DOHH2 (cell line): Measurements from ENCODE around the gene KLHL9.

Source experiments
- H3F3A ChIP-seq: fragments of 200-600 bp; sonication (generic), shearing (Covaris generic); 2 replicates; pipeline ENCODE4 v1.6.0; 2016; ENCODE audit warnings: antibody characterized with exemption, mild to moderate bottlenecking; ENCODE audit not compliant: control insufficient read depth, insufficient read depth
- H3K27ac ChIP-seq: fragments of 200-600 bp; sonication (generic); 2 replicates; pipeline ENCODE4 v1.5.1; 2014; ENCODE audit warnings: low read depth, mild to moderate bottlenecking, low read length, moderate library complexity
- H3K27me3 ChIP-seq: fragments of 200-600 bp; sonication (generic); 2 replicates; pipeline ENCODE4 v1.6.1; 2014; ENCODE audit warnings: mild to moderate bottlenecking, low read length, mixed read lengths; ENCODE audit not compliant: control insufficient read depth
- H3K36me3 ChIP-seq: fragments of 200-600 bp; sonication (generic); 2 replicates; pipeline ENCODE4 v1.6.1; 2014; ENCODE audit warnings: mild to moderate bottlenecking, low read length, moderate library complexity, mixed read lengths; ENCODE audit not compliant: control insufficient read depth
- H3K4me1 ChIP-seq: fragments of 200-600 bp; sonication (generic); 2 replicates; pipeline ENCODE4 v1.6.1; 2014; ENCODE audit warnings: mild to moderate bottlenecking, low read length, mixed read lengths; ENCODE audit not compliant: control insufficient read depth
- H3K4me2 ChIP-seq: fragments of 200-600 bp; sonication (generic); 2 replicates; pipeline ENCODE4 v1.6.0; 2014; ENCODE audit warnings: mild to moderate bottlenecking, low read length, moderate library complexity
- H3K4me3 ChIP-seq: fragments of 200-600 bp; sonication (generic); 2 replicates; pipeline ENCODE4 v1.5.1; 2014; ENCODE audit warnings: mild to moderate bottlenecking, low read length, mixed read lengths
- H3K79me2 ChIP-seq: fragments of 200-600 bp; sonication (generic); 2 replicates; pipeline ENCODE4 v1.6.1; 2014; ENCODE audit warnings: mild to moderate bottlenecking, low read length, mixed read lengths; ENCODE audit not compliant: control insufficient read depth
- H3K9me2 ChIP-seq: fragments of 200-600 bp; sonication (generic); replicated peaks from 2 replicates; pipeline ENCODE4 v1.6.1; 2014; ENCODE audit warnings: mild to moderate bottlenecking, low read length, mixed read lengths; ENCODE audit not compliant: control insufficient read depth
- H3K9me3 ChIP-seq: fragments of 200-600 bp; sonication (generic); 2 replicates; pipeline ENCODE4 v1.6.1; 2014; ENCODE audit warnings: antibody characterized with exemption, low read length, mixed read lengths; ENCODE audit not compliant: control insufficient read depth, insufficient read depth
- H4K20me1 ChIP-seq: fragments of 200-600 bp; sonication (generic); 2 replicates; pipeline ENCODE4 v1.6.0; 2014; ENCODE audit warnings: low read depth, mild to moderate bottlenecking, antibody characterized with exemption, low read length, moderate library complexity; ENCODE audit not compliant: control insufficient read depth, insufficient read depth
- CTCF ChIP-seq: fragments of 200-600 bp; sonication (generic); IDR thresholded peaks from one replicate; pipeline ENCODE4 v1.5.1; 2014; ENCODE audit warnings: antibody characterized with exemption, mild to moderate bottlenecking, low read depth, low read length; ENCODE audit not compliant: poor library complexity, severe bottlenecking
- EZH2phosphoT487 ChIP-seq: fragments of 200-600 bp; sonication (generic); IDR thresholded peaks from 2 replicates; pipeline ENCODE4 v1.6.1; 2017; ENCODE audit warnings: borderline replicate concordance, mild to moderate bottlenecking, antibody characterized with exemption, low read length, moderate library complexity, mixed read lengths

Gene KLHL9

GRCh38 chr9:21316032-21316842, 19.0 kb downstream of the KLHL9 start:
- no peaks in the 10 kb centered on the region for H3F3A ChIP-seq
- H3K4me1 ChIP-seq: no peaks in the 10 kb centered on the region
- H3K27me3 ChIP-seq: peaks cover 8% of the 10 kb centered on the region; the same call in 1 of the 2 replicates
- no peaks in the 10 kb centered on the region for H3K79me2 ChIP-seq
- H3K4me2 ChIP-seq: no peak overlapping the region
- no peak overlapping the region for H3K4me3 ChIP-seq
- H3K9me2 ChIP-seq: no peaks in the 10 kb centered on the region
- H3K27ac ChIP-seq: no peak overlapping the region
- H3K36me3 ChIP-seq: no peaks in the 10 kb centered on the region
- no peaks in the 10 kb centered on the region for H4K20me1 ChIP-seq
- no peaks in the 10 kb centered on the region for H3K9me3 ChIP-seq
- TF ChIP-seq CTCF: no peak

DNA sequence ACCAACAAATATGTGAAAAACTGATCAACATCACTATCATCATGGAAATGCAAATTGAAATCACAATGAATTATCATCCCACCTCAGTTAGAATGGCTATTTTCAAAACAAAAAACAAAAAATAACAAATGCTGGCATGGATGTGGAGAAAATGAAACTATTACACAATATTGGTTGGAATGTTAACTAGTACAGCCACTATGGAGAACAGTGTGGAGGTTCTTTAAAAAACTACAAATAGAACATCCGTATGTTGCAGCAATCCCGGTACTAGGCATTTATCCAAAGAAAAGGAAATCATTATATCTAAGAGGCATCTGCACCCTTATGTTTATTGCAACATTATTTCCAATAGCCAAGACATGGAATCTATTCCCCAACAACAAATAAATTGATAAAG, 21.1 kb downstream of the KLHL9 start:
- Histone ChIP-seq H3K4me3 (no peak overlapping the region), H4K20me1 (no peaks in the 10 kb centered on the region), H3K27ac (no peak overlapping the region), H3K36me3 (no peaks in the 10 kb centered on the region), H3K9me3 (no peaks in the 10 kb centered on the region), H3K27me3 (peaks cover 8% of the 10 kb centered on the region; the same call in 1 of the 2 replicates), H3F3A (no peaks in the 10 kb centered on the region), H3K79me2 (no peaks in the 10 kb centered on the region), H3K9me2 (no peaks in the 10 kb centered on the region), H3K4me2 (no peak overlapping the region), H3K4me1 (no peaks in the 10 kb centered on the region)
- TF ChIP-seq CTCF (no peak), EZH2phosphoT487 (no peak)

DNA sequence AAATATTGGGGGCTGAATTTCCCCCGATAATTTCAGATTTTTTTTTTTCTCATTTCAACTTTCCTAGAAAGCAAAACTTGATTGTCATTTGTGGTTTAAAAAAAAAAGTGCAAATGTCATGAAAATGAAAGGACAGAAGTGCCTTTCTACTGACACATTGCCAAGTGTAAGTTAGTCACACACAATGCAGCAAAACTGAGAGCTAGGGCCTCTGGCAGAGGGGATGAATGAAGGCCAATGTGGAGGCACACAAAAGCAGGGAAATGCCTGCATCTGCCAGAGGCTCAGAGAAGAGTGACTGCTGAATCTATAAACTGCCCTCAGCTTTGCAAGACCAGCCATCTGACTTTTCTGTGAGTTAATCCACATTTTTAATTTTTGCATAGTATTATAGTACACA, 23.3 kb downstream of the KLHL9 start:
- Histone ChIP-seq H3K4me1 (no peaks in the 10 kb centered on the region), H3K9me2 (no peaks in the 10 kb centered on the region), H3K4me2 (no peak overlapping the region), H3K4me3 (no peak overlapping the region), H3K27me3 (peaks cover 4% of the 10 kb centered on the region; the same call in 1 of the 2 replicates), H3K27ac (no peak overlapping the region), H4K20me1 (no peaks in the 10 kb centered on the region), H3K36me3 (no peaks in the 10 kb centered on the region), H3K9me3 (no peaks in the 10 kb centered on the region), H3K79me2 (no peaks in the 10 kb centered on the region), H3F3A (no peaks in the 10 kb centered on the region)
- no peak for TF ChIP-seq EZH2phosphoT487
- no peak for TF ChIP-seq CTCF
